Astrocyte (in vitro differentiated cells and primary cell): ENCODE data around the gene PARL.

ENCODE experiments used
- EZH2 ChIP-seq: IDR thresholded peaks from 2 replicates; pipeline ENCODE4 v1.6.1; 2012; ENCODE audit warnings: mild to moderate bottlenecking, low read length, inconsistent platforms; ENCODE audit not compliant: insufficient read depth
- TF ChIP-seq, protein P1 (sequence below): IDR thresholded peaks from 2 replicates; pipeline ENCODE4 v1.5.1; 2011; ENCODE audit warnings: low read depth, mild to moderate bottlenecking, inconsistent platforms, low read length, moderate library complexity; ENCODE audit not compliant: insufficient read depth

DNA sequence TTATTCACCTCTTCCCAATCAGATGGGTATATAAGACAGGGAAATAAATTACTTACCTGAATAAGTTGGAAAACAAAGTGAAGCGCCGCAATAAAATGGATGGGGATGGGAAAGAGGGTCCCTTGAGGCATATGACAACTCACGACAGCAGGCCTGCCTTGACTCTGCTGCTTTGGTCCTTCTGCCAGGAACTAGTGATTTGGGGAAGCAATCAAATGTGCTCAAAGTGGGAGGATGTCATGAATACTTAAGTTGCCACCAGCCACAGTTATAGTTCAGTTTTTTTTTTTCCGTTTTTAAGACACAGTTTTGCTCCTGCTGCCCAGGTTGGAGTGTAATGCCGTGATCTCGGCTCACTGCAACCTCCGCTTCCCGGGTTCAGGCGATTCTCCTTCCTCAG lies 4.6 kb downstream of the PARL start:
- no peak for TF ChIP-seq EZH2
- TF ChIP-seq, protein P1, sequence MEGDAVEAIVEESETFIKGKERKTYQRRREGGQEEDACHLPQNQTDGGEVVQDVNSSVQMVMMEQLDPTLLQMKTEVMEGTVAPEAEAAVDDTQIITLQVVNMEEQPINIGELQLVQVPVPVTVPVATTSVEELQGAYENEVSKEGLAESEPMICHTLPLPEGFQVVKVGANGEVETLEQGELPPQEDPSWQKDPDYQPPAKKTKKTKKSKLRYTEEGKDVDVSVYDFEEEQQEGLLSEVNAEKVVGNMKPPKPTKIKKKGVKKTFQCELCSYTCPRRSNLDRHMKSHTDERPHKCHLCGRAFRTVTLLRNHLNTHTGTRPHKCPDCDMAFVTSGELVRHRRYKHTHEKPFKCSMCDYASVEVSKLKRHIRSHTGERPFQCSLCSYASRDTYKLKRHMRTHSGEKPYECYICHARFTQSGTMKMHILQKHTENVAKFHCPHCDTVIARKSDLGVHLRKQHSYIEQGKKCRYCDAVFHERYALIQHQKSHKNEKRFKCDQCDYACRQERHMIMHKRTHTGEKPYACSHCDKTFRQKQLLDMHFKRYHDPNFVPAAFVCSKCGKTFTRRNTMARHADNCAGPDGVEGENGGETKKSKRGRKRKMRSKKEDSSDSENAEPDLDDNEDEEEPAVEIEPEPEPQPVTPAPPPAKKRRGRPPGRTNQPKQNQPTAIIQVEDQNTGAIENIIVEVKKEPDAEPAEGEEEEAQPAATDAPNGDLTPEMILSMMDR, result no peak
